ENCODE results near the gene ARHGAP11A. TPM values are rescaled to one million over a fixed set of nuclear protein-coding genes. Genes with fewer than 3 reads are reported as not detected.

ARHGAP11A gene
- polyA plus RNA-seq, 1 donor from 2014 or later, result 0.50 TPM

GRCh38 chr15:32659340-32660155, 44.2 kb downstream of the ARHGAP11A start:
- Histone ChIP-seq H3K27ac (ENCODE audit: low read length) (no peak overlapping the region), H3K27me3 (ENCODE audit: insufficient read depth, low read depth, low read length) (no peaks in the 10 kb centered on the region), H3K9ac (ENCODE audit: low read length) (no peak overlapping the region), H3K9me3 (ENCODE audit: low read length) (no peaks in the 10 kb centered on the region), H3K36me3 (ENCODE audit: insufficient read depth, low read length) (no peaks in the 10 kb centered on the region), H4K20me1 (ENCODE audit: insufficient read depth) (no peaks in the 10 kb centered on the region), H3F3A (ENCODE audit: insufficient read depth, low read length, poor library complexity, severe bottlenecking) (no peaks in the 10 kb centered on the region), H3K4me3 (ENCODE audit: low read length) (no peak overlapping the region), H3K79me2 (replicated peaks; ENCODE audit: insufficient read depth, low read length) (no peaks in the 10 kb centered on the region), H2AFZ (ENCODE audit: low read depth, low read length) (no peak overlapping the region), H3K9me2 (ENCODE audit: insufficient read depth, low read length) (no peaks in the 10 kb centered on the region), H3K4me2 (ENCODE audit: low read length) (no peak overlapping the region)
- no peak for TF ChIP-seq RAD21 (conservative IDR thresholded peaks at IDR 0.05)
- no peak for TF ChIP-seq REST (IDR thresholded peaks at IDR 0.05; ENCODE audit: borderline replicate concordance)
- no peak for TF ChIP-seq TAF1 (IDR thresholded peaks at IDR 0.05; ENCODE audit: low read depth)
- TF ChIP-seq EP300 (conservative IDR thresholded peaks at IDR 0.05; ENCODE audit: poor library complexity, severe bottlenecking), result no peak

- no peaks in the 10 kb centered on the region for H3F3A ChIP-seq (ENCODE audit: insufficient read depth, low read length, poor library complexity, severe bottlenecking)
- no peaks in the 10 kb centered on the region for H3K27me3 ChIP-seq (ENCODE audit: insufficient read depth, low read depth, low read length)
- no peaks in the 10 kb centered on the region for H3K9me3 ChIP-seq (ENCODE audit: low read length)
- H3K9ac ChIP-seq (ENCODE audit: low read length), result no peak overlapping the region
- H3K4me2 ChIP-seq (ENCODE audit: low read length), result no peak overlapping the region
- H3K9me2 ChIP-seq (ENCODE audit: insufficient read depth, low read length), result no peaks in the 10 kb centered on the region
- TF ChIP-seq TAF1 (IDR thresholded peaks at IDR 0.05; ENCODE audit: low read depth) (no peak), MXI1 (conservative IDR thresholded peaks at IDR 0.05; ENCODE audit: poor library complexity, severe bottlenecking) (no peak), EP300 (conservative IDR thresholded peaks at IDR 0.05; ENCODE audit: poor library complexity, severe bottlenecking) (no peak), CTCF (IDR thresholded peaks at IDR 0.05; ENCODE audit: poor library complexity, severe bottlenecking) (no peak), EZH2 (IDR thresholded peaks at IDR 0.05; ENCODE audit: borderline replicate concordance, insufficient read depth, low read length, poor library complexity, severe bottlenecking) (no peak), REST (IDR thresholded peaks at IDR 0.05; ENCODE audit: borderline replicate concordance) (no peak), POLR2AphosphoS5 (IDR thresholded peaks at IDR 0.05) (no peak), RAD21 (conservative IDR thresholded peaks at IDR 0.05) (no peak), SMC3 (conservative IDR thresholded peaks at IDR 0.05; ENCODE audit: poor library complexity) (no peak)
- no peak overlapping the region for H2AFZ ChIP-seq (ENCODE audit: low read depth, low read length)
- H3K79me2 ChIP-seq (replicated peaks; ENCODE audit: insufficient read depth, low read length), result no peaks in the 10 kb centered on the region
- no peaks in the 10 kb centered on the region for H3K36me3 ChIP-seq (ENCODE audit: insufficient read depth, low read length)
- no peak overlapping the region for H3K4me3 ChIP-seq (ENCODE audit: low read length)
- H3K27ac ChIP-seq (ENCODE audit: low read length), result no peak overlapping the region
- H4K20me1 ChIP-seq (ENCODE audit: insufficient read depth), result no peaks in the 10 kb centered on the region
These were observed 48.4 kb downstream of the ARHGAP11A start for GRCh38 chr15:32663671-32664070.
